Femur (tissue), 1 donor: Measurements from ENCODE around the gene CACNG4.

Experiments
- DNase-seq: peaks from one replicate; pipeline ENCODE4 v3.0.0-alpha.2; 2017

Gene CACNG4

DNA sequence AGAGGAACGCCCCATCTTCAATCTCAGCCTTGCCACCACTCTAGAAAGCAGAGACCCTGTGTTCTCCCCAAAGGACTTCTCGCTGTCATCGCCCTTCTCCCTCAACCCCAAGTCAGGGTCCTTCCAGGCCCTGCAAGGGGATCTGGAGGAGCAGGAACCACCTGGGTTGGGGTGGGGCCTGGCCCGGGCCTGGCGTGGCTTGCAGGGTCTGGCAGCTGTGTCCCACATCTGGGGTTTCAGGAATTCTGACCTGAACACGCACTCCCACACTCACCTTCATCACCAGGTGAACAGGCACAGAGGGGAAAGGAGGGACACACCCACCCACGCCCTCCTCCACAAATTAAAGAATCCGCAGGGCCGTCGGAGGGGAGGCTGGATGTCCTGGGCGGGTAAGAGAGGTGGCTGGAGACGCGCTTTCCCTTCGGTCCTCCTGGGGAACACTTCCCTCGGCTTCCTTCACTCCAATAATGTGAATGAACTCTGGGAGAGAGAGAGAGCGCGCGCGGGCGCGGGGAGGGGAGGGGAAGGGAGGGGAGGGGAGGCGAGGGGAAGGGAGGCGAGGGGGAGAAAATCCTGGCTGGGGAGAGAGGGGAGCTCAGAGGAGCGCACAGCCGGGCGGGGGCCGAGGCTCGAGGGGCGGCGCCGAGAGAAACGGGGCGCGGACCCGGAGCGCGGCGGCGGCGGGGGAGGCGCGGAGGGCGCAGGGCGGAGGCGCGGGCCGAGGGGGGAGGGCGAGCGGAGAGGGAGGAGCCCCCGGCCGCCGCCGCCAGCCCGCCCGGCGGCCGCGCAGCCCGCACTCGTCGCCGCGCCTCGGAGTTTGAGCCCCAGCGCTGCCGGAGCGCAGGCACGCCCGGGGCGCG, at the start of gene CACNG4:
Gene CACNG4, plus strand, starts transcription at position 799 of the 863 bp plus-strand sequence. CDS start 205 bp downstream, outside the sequence.
- peak; percentile 57 for DNase-seq

DNA sequence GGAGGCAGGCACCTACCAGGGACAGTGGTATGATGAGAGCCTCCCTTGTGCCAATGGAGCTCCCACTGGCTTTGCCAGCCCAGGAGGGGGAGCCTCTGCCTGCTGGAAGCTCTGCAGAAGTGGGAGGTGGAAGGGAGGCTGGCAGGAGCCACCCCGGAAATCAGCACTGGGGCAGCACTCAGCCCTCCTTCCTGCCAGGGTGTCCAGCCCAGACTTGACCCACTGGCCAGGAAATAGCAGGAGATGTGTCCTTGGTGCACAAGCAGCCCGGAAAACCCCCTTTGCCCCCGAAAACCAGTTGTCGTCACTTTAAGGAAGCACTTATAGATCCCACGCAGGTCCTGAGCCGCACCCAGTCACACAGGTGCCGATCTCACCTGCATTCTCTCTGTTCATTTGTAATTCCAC, 49.3 kb upstream of the CACNG4 start:
- no peak for DNase-seq

DNA sequence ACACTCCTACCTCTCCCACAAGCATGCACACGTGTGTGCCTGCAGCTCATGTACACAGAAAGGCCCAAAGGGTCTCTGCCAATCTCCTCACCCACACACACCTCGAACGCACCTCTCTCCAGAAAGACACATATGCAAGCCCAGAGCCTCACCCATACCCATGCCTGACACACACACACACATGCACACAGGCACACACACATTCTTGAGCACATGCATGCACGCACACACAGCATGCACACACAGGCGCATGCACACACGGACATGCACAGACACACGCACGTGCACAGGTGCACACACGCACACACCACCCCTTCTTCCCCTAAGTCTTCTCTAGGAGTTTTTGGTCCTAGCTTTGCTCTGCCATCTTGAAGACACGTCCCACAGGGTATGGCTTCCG, 48.7 kb upstream of the CACNG4 start:
- no peak for DNase-seq

DNA sequence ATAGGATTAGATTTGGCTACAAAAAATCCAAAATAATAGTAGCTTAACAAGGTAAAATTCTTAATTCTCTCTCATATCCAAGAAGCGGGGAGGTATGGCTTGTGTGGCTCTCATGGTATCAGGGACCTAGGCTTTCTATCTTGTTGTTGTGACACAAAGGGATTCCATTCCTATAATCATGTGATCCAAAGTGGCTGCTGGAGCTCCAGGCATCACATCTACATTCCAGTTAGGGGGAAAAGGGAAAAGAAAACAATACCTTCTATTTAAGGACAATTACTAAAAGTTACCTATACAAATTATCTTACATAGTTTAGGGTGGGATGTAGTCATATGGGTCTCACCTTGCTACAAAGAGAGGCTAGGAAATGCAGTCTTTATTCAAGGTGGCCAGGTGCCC, 47.6 kb upstream of the CACNG4 start:
- no peak for DNase-seq

DNA sequence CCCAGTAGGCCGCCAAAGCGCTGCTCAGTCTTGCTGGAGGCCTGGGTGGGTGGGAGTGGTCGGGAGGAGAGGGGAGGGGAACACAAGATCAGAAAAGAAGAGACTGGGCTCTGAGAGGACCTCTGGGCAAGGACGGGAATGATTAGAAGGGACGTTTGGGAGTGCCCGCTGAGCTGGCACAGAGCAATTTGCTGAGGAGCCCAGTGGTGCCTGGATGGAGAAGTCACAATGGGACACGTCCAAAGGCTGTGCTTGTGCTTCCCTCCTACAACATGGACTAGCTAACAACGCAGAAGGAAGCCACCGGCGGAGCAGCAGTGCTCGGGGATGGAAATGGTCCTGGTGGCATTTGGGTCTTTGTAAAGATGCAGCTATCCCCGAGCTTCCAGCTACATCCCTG, 45.6 kb upstream of the CACNG4 start:
- DNase-seq = no peak

DNA sequence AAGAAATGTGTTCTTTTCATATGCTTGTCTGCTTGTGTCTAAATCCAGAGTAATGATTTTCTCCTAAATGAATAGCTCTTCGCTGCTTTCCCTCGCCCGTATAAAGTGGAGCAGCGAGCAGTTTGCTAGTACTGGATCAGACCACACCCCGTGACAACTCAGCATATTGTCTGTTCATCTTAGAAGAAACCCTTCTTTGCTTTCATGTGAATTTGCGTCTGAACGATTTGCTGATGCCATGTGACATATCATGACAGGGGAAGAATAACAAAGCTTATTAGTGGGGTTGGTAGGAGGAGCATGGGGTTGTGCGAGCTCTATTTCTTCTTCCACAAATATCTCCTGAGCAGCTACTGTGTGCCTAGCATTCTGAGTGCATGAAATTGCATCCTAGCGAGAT, 44.1 kb upstream of the CACNG4 start:
- no peak for DNase-seq

DNA sequence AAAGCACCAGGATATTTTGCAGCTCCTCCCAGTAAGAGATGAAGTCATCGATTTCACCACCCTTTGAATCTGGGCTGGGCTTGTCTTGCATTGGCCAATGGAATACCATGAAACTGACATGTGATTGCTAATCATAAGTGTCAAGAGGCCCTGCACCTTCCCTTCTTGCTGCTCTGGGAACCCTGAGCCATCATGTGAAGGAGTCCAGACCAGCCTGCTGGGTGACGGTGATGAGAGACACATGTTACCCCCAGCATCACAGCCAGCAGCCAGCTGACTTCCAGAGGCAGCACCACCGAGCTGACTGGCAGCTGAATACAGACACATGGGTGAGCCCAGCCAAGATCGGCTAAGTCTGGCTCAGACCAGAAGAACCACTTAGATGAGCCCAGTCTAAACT, 43.6 kb upstream of the CACNG4 start:
- no peak for DNase-seq

DNA sequence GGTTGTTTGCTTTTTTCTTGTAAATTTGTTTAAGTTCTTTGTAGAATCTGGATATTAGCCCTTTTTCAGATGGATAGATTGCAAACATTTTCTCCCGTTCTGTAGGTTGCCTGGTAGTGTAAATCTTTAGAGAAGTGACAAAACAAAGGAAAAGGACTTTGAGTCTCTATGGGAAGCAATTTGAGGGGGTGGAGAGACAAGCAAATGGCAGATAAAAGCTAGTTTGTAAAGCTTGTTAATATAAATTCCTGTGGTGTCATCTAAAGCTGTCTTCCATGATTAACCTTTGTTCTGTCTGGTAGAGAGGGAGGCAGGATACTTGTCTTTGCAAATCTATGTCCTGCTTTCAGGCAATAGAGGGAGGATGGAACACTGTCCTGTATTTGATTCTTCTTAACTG, 40.6 kb upstream of the CACNG4 start:
- no peak for DNase-seq

DNA sequence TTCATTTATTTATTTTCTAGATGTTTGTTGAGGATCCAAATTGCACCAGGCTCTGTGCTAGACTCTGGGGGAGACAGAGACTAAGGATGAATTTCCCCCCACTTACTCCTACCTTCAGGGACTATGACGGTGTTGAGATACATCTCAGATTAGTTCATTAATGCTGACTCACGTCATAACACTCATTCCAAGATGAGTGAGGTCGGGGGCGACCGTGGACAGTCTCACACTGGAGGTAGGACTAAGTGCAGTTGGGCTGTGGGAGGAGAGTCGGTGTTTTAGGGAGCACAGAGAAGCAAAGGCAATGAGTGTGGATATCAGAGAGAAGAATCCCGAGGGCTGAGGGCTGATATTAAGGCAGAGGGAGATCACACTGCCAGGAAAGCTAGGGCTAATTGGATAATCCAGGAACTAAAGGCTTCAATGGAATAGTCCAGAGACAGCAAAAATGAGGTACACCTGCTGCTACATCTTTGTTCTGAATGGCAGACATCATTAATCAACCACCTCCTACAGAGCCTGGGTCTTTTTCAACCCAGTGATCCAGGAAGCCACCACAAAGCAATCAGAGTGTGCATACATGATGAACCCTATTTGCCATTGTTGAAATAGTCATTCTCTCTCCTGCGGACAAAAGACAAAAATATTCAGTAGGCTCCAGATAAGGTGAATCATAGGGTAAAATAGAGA, 38.6 kb upstream of the CACNG4 start:
- DNase-seq = no peak

DNA sequence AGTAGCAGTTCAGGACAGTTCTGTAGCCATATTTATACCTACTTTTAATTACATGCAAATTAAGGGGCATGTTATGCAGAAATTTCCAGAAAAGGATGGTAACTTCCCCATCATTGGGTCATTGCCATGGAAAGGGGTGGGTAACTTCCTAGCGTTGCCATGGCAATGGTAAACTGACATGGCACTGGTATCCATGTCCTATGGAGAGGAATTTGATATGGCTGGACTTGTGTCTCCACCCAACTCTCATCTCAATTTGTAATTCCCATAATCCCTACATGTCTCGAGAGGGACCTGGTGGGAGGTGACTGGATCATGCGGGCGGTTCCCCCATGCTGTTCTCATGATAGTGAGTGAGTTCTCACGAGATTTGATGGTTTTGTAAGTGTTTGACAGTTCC, 35.6 kb upstream of the CACNG4 start:
- no peak for DNase-seq

DNA sequence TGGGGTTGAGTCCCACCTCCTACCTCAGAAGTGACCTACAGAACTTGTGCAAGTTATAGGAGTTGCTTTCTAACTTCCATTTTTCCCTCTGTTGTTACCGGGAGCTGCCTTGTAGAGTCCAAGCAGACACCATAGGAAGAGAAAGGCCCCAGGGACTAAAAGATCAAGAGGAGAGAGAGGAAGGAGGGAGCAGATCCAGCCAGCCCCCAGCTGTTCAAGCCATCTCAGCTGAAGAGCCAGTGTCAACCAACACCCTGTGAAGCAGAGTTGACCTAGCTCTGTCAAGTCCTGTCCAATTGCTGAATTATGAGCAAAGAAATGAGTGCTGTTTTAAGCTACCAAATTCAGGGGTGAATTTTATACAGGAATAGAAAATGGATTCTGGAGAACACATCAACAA, 34.9 kb upstream of the CACNG4 start:
- DNase-seq = no peak

DNA sequence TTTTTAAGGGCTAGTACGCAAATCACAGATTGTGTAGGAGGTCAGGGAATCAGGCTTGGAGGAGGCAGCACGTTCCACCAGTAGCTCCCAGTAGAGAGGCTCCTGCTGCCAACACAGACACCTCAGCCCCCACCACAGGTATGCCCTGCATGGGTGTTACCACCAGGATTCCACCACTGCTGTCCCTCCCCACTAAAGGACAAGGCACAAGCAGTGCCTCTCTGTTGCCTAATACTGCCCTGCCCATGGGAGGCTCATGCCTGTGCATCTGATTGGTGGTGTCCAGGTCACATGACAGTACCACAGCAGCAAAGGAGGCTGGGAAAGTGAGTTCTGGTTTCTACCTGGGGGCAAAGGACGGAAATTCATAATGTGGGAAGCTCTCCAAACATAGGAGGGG, 33.6 kb upstream of the CACNG4 start:
- no peak for DNase-seq

DNA sequence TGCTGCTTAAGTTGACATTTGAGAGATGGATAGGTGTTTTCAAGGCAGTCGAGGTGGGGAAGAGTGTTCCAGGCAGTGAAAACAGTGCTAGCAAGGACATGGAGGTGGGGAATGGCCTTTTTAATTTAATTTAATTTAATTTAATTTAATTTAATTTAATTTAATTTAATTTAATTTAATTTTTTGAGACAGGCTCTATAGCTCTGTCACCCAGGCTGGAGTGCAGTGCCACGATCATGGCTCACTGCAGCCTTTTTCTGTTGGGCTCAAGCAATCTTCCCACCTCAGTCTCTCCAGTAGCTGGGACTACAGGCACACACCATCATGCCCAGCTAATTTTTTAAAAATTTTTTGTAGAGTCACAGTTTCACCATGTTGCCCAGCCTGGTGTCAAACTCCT, 32.2 kb upstream of the CACNG4 start:
- no peak for DNase-seq

DNA sequence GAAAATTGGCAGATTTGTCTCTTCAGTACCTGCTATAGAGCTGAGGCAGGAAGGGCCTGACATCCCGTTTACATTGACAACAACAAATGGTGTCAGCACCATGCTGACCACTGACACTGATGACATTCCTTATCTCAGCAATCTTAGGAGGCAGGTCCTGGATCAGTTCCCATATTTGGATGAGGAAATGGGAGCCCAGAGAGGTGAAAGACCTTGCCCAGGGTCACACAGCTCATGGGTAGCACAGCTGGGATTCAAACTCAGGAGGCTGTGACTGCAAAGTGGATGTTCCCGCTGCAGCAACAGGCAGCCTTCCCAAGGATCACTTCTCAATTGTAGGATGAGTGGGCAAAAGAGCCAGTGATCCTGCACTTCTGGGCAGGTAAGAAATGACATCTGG, 30.5 kb upstream of the CACNG4 start:
- no peak for DNase-seq

DNA sequence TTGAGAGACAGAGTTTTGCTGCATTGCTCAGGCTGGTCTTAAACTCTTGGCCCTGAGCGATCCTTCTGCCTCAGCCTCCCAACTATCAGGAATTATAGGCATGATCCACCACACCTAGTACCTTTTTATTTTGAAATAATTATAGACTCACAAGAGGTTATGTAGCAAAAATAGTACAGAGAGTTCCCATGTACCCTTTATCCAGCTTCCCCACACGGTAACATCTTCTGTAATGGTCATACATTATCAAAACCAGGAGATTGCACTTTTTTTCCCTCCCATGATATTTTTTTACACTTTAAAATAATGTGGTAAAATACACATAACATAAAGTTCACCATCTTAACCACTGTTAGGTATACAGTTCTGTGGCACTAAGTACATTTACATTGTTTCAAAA, 28.8 kb upstream of the CACNG4 start:
- no peak for DNase-seq

DNA sequence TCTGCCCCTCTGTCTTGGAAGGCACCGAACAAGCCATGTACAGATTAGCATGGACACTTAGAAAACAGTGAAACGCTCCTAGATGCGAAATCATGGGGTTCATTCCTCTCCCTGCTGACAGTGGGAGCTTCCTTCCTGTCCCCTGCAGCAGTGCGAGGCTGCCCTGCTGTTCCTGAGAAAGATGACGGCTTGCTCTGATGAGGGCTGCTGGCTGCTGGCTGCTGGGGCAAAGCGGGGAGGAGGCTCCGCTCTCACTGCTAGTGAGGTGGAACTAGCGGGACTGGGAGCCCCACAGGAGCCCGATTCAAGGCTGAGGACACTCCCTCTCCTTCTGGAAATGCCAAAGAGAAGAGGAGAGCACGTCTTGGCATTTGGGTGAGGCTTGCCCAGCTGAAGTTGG, 25.9 kb upstream of the CACNG4 start:
- DNase-seq = no peak

DNA sequence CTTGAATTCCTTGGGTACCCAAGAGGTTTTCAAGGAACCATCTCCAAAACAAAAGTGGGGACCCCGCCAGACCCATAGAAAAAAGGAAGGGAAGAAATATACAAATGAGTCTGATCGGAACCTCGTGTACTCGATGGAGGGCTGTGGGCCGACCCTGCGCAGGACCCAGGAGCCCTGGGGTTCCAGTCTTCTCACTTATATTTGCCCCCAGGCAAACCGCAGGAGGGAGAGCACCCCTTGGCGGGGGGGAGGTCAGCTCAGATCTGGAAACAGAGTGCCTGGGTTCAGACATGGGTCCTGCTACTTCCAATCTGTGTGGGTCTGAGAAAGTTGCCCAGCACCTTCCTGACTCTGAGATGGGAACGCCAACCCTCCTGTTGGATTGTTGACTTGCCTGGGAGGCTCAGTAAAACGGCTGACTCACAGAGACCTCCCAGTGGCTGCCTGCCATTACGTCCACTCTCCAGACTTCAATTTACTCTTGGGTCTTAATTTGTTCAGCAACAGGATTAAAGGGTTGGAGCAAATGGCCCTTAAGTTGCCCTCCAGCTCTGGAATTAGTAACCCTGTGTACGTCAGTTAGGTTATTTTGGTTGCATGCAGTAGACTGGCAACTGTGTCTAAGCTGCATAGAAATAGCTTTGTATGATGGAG, 24.9 kb upstream of the CACNG4 start:
- DNase-seq = no peak

DNA sequence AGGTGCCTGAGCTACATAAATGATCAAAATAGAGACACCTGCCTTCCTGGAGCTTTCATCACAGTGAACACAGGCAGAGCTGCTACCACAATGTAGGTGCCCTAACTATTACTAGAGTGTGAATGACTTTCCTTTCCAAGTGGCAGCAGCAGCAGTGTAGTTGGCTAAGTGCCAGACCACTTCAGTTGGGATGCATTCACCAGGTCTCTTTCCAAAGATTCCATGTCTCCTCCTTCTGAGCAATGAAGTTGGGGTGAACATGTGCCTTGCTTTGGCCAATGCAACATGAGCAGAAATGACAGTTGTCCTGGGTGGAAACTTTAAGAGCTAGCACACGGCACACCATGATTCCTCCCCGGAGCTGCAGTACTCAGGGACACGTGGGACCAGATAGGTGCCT, 23.3 kb upstream of the CACNG4 start:
- DNase-seq = no peak

DNA sequence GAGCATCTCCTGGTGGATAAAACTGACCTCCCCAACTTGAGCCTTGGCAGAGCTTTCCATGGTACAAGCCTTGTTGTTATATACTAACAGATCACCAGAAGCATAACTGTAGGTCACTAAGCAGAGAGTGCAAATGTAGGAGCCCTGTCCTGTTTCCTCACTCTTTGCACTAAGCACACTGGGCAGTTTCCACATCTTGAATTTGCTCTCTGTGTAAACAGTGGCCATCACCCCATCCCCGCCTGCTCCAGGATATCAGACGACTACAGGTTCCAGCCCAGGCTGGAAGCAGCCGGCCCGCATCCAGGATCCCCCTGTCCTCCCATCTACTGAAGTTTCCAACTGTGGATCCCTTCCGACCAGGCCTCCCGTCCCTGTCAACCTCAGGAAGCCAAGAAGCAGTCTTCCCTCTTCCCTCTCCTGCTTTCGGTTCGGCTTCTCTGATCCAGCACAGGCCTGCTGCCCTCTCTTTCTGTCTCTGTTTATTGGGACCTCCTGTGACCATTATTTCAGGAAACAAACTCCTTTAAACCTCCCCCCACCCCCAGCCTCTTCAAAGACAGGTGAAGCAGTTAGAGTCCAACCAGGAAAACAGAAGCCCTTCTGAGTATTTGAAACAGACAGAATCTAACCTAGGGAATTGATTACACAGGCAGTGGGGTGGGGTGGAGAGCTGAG, 22.6 kb upstream of the CACNG4 start:
- DNase-seq = no peak

DNA sequence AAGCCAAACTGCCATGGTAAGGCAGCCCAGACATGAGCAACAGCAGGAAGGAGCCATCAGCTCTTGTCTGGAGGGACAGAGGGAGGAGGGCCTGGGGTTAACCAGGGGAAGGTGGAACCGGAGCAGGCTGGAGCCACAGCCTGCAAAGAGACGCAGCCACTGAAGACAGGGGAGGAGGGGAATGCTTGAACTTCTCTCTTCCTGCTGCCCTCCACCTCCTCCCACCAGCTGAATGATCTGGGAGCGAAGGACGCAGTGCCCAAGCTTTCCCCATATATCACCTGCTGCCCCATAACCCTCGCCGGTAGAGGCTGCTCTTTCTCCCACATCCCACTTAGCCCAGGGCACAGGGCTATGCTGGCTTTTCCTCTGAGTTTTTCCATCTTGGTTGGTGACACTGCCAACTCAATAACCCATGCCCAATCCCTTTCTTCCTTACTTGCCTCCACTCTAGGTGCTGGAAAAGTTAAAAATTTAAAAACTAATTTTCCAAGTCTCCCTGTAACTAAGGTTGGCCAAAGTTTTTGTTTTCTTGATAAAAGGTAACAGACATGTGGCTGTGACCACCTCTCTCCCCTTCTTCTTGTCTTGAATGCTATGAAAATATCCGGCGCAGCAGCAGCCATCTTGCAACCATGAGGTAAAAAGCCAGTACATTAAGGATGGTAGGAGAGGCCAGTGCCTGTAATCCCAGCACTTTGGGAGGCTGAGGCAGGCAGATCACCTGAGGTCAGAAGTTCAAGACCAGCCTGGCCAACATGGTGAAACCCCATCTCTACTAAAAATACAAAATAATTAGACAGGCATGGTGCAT, 21.8 kb upstream of the CACNG4 start:
- no peak for DNase-seq

DNA sequence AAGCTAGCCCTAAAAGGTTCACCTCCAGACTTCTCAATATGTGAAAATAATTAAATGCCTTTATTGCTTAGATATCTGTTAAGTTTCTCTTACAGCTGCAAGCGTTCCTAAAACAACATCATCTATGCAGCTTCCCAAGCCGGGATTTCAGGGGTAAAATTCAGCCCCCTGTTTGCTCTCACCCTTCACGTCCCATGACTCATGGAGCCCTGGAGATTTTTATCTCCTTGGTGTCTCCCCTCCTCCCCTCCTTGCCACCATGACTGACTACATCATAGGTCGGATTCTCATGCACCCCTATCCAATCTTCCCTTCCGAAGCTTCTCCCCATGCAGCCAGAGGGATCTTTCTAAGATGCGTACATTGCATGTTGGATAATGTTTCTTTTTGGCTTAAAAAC, 21.0 kb upstream of the CACNG4 start:
- DNase-seq = no peak

DNA sequence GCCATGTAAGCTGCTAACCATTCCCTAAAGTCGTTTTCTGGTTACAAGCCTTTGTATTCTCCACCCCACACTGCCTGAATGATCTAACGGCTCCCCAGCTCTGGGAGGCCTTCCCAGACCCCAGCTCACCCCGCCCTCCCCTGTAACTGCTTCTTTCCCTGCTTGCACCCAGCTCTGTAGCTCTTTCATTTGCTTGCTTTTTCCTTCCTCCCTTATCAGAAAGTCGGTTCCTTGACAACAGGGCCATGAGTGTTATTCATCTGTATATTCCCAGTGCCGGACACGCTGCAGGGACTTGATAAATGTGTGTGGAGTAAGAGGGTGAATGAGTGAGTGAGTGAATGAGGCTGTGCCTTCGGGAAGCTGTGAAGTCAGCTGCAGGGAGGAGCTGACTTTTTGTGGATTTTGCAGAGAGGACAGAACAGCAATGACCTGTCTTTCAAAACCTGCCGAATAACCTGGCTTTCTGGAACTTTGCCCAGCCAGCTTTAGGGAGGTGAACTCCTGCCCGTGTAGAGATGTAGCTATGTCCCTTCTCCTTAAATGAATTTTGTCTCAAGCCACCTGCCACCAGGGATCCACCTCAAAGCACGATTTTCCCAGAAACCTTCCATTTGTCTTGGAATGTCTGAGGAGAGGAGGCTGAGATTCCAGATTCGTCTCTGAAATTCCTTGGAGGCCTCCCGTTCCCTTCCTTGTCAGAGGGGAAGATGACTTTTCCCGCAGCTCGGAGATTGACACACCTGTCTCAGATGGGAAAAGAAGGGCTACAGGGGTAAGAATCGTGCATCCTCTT, 20.0 kb upstream of the CACNG4 start:
- peak; percentile 42 for DNase-seq
